GM19238 (cell line): ENCODE results near the gene PTGFRN.
"Not testable (repeated sequence)": the region's sequence is repeated elsewhere in the genome, so short reads cannot be mapped to it uniquely, and the experiment has no call there.

Source experiments
- DNase-seq: peaks from one replicate; pipeline ENCODE4 v3.0.0; 2011; ENCODE audit warnings: low spot score; ENCODE audit not compliant: insufficient read length

PTGFRN gene

DNA sequence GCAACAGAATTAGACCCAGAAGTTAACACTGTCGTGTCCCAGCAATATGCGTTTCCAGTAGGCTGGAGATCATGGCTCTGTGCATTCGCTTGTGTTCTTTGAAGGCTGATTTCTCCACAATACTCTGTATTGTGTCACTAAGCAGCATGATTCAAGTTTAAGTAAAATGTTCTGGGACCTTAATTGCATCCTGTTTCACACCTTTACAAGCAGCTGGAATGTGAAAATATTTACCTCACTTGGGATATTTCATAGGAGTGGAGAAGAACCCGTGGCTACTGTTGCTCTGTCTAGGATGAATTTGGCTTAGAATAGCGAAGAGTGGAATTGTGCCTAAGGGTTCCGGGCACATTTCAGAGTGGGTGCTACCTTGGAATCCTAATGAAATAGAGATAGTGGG, 6.3 kb downstream of the PTGFRN start:
- no peak for DNase-seq

DNA sequence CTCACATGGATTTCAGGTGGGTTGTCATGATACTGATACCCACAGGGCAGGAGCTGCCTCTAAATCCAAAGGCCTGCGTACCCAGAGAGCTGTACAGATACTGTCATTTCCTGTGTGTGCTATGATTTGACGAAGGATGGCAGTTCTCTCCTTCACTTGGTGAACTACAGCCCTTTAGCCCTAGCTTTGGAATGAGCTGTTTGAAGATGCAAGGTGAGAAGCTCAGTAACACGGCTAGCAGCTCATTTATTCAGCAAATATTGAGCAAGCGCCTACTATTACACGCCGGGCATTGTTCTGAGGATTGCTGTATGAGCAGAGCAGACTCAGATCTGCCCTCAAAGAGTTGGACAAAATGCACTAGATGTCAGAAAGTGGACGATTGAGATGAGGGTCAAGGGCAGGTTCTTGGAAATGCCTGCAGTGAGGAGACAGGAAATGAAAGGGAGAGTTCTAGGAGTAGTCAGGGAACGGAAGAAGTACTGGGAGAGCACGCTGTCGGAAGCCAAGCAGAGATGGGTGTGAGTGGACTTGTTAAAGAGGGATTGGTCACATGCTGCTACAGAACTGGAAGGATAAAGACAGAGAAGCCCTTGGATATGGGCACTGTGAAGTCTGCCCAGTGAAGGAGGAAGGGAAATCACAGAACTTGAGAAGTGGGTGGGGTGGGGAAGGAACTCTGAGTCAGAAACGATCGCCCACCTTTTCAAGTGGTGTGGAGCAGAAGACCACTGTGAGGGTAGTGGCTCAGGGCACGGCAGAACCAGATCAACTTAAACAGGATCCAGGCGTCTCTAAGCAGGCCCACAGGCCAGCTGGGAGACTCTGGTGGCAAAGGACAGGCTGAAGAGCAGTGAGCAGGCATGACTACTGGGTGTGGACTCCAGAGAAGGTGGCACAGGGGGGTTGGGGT, 7.1 kb downstream of the PTGFRN start:
- DNase-seq, result no peak

DNA sequence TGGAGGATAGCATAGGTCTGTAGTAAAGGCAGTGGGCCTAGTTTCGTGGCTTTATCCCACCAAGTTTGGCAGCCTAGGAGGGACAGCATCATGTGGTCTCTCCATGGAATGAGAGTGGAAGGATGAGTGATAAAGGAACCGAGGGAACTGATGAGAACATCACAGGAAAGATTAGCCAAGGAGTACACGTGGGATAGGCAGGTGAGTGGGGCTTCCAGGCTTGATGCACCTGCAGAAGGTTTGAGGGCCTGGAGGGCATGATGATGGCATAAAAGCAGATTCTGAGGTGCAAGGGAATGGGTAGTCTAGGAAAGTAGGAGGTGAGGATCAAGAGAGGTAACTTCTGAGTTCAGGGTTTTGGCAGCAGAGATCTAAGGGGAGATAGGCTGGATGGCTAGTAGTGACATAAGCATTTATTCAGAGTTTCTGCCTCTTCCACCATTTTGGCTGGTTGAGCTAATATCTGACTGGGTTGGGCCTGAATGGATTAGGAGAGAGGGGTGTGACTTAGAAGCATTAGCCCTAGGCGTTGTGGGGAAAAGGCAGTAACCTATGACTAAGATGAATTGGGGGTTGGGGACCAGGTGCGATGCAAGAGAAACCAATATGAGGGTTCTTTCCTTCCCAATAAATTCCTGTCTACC, 9.1 kb downstream of the PTGFRN start:
- DNase-seq, result no peak

DNA sequence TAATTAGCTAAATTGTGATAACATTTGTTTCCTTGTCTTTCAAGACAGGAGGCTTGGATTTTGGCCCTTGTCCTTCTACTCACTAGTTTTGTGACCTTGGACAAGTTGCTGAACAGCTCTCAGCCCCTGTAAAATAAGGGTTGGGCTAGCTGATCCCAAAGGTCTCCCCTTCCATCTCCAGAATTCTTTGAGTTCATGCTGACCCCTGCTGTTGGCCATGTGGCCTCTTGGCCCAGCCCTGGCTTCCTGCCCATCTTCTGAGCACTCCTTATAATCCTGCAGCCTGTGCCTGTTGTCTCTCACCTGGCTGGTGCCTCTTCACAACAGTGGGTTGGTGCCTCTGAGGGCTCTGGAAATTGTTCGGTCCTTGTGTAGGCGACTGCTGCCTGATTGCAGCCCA, 10.1 kb downstream of the PTGFRN start:
- no peak for DNase-seq

DNA sequence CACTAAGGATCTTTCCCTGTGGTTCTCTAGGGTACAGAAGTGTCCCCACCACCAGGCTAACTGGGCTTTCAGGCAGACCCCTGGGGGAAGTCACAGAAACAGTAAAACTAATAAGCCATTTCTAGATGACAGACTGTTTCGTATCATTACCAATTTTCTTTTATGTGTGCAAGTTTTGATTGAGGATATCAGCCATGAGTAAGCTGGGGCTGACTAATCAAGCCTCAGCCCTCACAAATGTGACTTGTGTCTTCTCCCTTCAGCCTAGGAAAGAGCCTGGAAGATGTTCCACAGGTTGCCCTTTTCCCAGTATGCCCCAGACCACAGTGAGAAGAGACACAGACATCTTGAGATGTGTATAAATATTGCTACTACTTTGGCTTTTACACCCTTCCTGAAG, 10.5 kb downstream of the PTGFRN start:
- no peak for DNase-seq

DNA sequence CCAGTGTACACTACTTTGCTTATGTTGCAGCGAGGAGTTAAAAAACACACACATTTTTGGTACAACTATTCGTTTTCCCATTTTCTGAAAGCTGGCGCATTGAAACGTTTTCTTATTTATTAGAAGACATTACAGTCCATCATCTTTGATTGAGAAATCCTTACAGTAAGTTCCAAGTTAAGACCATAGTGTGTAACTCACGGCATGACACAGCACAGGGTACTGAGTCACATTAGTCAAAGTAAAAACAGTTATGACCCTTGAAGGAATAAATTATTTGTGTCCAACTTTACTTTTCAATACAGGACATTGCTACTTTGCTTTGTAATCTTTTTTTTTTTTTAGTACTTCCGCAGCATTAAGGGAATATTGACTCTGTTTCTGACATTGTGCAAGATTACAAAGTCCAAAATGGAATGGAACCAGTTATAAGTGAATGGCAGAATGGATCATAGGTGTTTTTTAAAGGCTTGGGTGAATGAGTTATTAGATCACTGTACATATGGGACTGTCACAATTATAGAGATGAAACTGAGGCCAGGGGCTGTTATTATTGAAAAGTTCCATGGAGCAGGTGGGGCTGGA, 11.7 kb downstream of the PTGFRN start:
- no peak for DNase-seq

DNA sequence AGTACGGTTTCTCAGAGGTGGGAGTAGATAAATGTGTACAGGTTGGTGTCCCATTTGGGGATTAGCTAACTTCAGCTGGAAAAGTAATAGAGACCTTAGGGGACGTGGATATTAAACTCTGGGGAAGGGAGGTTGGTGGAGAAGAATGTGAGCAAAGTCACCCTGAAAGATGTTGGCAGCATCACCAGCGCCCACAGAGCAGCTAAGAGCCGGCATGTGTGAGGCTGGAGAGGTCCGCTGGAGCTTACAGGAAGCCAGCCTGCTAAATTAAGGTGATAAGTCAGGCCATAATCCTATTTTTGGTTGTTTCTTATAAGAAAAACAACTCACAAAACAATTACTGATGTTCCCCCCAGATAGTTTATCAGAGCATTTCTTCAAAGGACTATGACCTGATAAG, 12.2 kb downstream of the PTGFRN start:
- DNase-seq, result no peak

DNA sequence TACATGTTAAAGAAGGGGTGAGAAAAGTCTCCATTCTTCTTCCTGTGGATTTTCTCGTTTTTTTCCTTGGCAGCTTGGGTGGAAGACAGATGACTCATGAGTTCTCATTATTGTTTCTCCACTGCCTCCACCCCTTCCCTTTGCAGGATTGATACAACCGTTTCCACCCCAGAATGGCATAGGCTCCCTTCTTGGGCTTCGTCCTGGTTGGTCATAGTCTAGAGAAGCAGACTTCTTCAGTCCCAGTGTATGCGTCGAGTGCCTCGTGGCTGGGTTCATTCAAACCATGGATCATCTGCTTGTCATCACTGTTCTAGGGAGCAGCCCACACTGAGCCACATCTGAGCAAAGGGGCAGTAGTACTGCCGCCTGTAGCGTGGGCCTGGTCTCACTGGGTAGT, 13.7 kb downstream of the PTGFRN start:
- no peak for DNase-seq

DNA sequence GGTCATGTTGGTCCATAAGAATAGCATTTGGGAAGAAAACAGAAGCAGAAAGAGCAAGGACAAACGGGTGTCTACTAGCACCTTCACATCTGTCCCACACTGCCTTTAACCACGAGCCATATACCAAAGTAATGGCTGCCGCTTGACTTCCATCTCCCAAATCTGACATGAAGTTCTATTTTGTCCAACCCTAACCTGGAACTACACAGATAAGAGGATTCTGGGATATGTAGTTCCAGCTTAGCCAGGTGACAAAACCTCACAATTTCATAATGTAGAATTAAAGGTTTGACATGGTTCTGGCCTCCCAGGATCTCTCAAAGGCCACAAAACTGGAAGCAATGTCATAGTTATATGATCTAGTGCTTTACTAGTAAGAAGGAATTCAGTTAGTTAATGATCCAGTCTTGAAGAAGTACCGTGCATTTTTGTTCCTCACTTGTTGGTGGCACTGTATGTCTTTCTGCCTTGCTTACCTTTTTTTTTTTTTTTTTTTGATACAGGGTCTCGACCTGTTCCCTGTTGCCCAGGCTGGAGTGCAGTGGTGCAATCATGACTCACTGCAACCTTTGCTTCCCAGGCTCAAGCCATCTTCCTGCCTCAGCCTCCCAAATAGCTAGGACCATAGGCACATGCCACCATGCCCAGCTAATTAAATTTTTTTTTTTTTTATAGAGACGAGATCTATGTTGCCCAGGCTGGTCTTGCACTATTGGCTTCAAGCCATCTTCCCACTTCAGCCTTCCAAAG, 17.5 kb downstream of the PTGFRN start:
- no peak for DNase-seq

DNA sequence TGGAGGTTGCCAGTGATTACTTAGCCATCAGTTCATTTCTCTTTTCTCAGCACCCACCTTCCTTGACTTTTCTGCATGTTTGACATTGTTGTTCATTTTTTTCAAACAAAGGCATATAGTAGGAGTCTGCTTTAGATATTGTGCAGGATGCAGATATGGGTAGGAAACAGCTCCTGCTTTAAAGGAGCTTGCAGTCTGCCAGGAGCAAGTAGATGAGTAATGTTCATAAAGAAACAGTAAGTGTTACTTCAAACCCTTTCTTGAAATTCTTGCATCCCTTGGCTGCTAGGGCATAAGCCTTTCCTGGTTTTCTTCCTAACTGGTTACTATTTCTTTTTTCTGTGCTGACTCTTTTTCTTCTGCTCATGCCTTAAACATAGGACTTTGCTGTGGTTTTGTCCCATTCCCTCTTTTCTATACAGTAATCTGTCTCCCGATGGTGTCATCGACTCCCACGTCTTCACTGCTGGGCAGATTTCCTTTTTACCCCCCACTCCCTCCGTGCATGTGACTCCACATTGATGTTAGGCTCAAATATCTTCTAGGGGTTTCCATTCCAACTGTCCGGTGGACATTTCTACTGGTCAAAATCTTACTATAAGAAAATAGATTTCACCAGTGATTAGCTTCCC, 20.4 kb downstream of the PTGFRN start:
- no peak for DNase-seq

DNA sequence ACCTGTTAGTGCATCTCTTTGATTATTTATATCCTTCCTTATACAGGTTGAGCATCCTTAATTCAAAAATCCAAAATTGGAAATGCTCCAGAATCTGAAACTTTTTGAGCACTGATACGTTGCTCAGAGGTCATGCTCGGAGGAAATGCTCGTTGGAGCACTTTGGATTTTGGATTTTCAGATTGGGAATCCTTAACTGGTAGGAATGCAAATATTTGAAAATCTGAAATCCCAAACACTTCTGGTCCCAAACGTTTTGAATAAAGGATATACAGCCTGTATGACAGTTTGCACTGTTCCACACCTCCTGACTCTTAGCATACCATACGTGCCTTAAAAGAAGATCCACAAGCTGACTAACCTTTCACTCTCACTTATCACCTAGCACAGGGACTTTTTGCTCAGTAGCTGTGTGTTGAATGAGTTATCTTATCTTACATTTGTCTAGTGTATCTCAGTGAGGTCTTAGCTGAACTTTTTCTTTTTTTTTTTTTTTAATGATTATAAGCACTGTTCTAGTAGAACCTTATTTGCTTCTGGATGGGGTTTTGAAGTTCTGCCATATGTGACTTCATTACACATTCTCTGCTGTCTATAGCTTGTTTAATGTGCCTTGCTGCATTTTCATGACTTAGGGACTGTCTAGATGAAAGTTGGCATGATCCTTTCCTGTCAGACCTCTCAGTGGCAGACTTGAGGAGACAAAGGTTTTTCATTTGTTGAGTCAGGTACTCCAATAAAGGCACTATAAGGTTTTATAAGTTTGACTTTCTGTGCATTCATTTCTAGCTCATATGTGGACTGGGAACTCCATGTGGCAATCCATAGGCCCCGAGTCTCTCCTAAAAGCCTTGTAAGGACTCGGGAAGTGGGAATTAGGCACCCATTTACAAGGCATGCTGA, 21.6 kb downstream of the PTGFRN start:
- DNase-seq, result no peak

DNA sequence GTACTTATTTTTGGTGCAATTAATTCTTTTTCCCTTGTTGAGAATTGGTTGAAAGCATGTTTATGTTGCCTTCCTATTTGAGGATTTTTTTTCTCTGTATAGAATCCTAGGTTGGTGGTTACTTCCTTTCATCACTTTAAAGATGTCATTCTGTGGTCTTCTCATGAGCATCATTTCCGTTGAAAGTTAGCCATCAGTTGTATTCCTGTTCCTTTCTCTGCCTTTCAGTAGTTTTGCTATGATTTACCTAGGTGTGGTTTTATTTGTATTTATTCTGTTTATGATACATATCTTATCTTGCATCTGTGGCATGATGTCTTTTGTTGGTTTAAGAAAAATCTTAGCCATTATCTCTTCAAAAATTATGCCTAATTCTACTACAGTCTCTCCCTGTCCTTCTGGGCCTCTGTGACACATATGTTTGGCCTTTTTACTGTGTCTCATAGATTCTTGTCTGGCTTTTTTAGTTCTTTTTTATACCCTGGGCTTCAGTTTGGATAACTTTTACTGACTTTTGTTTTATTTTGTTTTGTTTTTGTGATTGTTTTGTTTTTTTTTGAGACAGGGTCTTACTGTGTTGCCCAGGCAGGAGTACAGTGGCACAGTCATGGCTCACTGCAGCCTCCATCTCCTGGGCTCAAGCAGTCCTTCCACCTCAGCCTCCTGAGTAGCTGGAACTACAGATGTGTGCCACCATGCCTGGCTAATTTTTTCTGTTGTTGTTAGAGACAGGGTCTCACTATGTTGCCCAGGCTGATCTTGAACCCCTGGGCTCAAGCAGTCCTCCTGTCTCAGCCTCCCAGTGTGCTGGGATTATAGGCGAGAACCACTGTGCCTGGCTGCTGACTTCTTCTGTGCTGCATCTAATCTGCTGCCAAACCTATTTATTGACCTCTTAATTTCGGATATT, 24.1 kb downstream of the PTGFRN start:
- no peak for DNase-seq

DNA sequence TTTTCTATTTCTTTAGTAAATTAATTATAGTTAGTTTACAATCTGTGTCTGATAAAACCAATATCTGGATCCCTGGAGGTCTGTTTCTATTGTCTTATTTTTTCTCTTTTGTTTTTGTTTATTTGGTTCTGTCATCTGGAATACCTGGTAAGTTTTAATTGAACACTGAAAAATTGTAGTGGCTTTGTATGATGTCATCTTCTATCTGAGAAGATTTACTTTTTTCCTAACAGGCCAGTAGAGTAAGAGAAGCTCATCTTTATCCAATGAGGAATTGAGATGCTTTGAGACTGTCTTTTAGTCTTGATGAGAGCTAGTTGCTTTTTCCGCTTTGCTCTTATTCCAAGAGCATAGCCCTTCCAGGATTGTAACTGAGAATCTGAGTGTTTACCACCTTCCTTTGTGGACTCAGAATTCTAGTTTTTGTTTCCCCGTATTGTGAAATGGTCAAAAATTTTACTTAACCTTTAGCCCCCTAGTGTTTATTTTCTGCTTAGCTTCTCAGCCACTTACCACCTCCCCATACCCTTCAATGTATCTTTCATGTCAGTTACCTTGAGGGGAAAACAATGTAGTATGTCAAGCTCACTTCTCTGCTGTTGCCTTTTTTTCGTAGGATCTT, 25.0 kb downstream of the PTGFRN start:
- no peak for DNase-seq

DNA sequence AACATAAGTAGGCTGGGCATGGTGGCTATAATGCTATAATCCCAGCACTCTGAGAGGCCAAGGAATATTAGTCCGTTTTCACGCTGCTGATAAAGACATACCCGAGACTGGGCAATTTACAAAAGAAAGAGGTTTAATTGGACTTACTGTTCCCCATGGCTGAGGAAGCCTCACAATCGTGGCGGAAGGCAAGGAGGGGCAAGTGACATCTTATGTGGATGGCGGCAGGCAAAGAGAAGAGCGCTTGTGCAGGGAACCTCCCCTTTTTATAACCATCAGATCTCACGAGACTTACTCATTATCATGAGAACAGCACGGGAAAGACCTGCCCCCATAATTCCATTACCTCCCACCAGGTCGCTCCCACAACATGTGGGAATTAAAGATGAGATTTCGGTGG, 28.5 kb downstream of the PTGFRN start:
- DNase-seq, result no peak

DNA sequence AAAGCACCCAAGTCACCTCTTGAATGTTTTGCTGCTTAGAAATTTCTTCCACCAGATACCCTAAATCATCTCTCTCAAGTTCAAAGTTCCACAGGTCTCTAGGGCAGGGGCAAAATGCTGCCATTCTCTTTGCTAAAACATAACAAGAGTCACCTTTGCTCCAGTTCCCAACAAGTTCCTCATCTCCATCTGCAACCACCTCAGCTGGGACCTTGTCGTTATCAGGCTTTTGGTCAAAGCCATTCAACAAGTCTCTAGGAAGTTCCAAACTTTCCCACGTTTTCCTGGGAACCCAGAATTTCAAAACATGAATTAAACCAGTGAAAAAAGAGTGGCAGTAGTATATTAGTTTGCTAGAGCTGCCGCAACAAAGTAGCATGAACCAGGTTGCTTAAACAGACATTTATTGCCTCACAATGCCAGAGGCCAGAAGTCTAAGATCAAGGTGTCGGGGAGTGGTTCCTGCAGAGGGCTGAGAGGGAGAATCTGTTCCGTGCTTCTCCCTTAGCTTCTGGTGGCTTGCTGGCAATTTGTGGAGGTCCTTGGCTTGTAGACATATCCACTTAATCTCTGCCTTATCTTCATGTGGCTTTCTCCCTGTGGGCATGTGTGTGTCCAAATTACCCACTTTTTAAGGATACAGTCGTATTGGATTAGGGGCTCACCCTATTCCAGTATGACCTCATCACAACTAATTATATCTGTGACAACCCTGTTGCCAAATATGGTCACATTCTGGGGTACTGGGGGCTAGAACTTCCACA, 30.2 kb downstream of the PTGFRN start:
- DNase-seq, result not testable (repeated sequence)

DNA sequence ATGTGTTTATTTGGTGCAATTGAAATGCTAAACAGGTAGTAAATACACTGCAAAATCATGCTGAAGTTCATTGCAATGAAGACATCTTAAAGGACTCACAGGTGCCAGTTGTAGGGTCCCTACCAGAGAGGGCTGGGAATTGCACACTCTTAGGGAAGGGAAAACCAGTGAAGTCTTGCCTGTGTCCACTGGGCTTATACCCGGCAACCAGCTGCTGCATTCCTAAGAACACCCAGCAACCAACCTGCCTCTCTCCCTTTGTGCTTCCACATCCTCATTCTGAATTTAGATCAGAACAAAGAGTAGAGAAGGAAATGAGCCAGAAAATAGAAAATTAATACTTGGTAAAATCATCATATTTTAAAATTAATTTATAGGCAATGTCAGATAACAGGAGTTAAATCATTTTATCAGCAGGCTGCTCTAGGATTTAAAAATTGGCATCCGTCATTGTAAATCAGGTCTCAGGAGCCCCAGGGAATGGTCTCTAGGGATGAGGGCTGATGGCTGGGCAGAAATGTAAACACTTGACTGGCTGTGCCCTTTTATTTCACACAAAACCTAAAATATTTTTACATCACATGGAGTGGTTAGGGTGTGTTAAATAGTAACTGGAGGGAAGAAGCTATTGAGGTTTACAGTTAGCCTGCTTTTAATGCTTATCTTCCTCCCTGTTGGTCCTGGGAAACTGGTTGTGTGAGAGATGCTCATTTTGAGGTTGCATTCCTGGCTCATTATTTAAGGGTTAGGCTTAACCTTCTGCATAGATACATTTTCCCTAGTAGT, 31.3 kb downstream of the PTGFRN start:
- no peak for DNase-seq

DNA sequence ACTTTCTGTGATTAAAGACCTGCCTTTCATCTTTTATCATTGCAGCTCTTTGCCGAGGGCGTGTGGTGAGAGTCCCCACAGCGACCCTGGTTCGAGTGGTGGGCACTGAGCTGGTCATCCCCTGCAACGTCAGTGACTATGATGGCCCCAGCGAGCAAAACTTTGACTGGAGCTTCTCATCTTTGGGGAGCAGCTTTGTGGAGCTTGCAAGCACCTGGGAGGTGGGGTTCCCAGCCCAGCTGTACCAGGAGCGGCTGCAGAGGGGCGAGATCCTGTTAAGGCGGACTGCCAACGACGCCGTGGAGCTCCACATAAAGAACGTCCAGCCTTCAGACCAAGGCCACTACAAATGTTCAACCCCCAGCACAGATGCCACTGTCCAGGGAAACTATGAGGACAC, 32.0 kb downstream of the PTGFRN start:
- DNase-seq, result no peak
